Stimulated activated CD4-positive, alpha-beta T cell treated with anti-CD3 and anti-CD28 coated beads, Interleukin-1b, Interleukin-23, amount 100 ng/mL, for 4 hours (primary cell): ENCODE results near the gene NARF.
"Not testable (repeated sequence)": the region's sequence is repeated elsewhere in the genome, so short reads cannot be mapped to it uniquely, and the experiment has no call there.

Experiments used
- DNase-seq, 2 donors: peaks; one replicate each; pipeline ENCODE4 v3.0.0-alpha.2; 2020; ENCODE audit warnings: low read depth in 2 of 2

The NARF gene

GRCh38 chr17:82536512-82537201, 78.1 kb downstream of the NARF start:
- DNase-seq: no peak

DNA sequence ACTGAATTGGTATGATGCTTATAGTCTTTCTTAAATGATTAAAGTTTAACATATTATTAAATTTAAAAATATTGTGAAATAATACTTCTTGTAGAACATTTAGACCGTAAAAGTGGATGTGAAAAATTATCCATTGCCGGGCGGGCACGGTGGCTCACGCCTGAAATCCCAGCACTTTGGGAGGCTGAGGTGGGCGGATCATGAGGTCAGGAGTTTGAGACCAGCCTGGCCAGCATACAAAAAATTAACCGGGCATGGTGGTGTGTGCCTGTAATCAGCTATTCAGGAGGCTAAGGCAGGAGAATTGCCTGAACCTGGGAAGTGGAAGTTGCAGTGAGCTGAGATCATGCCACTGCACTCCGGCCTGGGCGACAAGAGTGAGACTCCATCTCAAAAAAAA, 78.7 kb downstream of the NARF start:
- not testable (repeated sequence) for DNase-seq

DNA sequence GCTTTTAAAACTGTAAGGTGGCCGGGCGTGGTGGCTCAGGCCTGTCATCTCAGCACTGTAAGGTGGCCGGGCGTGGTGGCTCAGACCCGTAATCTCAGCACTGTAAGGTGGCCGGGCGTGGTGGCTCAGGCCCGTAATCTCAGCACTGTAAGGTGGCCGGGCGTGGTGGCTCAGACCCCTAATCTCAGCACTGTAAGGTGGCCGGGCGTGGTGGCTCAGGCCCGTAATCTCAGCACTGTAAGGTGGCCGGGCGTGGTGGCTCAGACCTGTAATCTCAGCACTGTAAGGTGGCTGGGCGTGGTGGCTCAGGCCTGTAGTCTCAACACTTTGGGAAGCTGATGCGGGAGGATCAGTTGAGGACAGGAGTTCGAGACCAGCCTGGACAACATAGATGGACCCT, 80.5 kb downstream of the NARF start:
- not testable (repeated sequence) for DNase-seq
